Erythroblast (primary cell): ENCODE results near the gene ZNF385D.

Experiments
- GATA1 ChIP-seq: IDR thresholded peaks from 2 replicates; pipeline ENCODE4 v1.6.1; 2011; ENCODE audit warnings: low read depth, mild to moderate bottlenecking, control low read depth, low read length, moderate library complexity
- POLR2A ChIP-seq: IDR thresholded peaks from 2 replicates; pipeline ENCODE4 v1.6.1; 2011; ENCODE audit warnings: mild to moderate bottlenecking, low read length

DNA sequence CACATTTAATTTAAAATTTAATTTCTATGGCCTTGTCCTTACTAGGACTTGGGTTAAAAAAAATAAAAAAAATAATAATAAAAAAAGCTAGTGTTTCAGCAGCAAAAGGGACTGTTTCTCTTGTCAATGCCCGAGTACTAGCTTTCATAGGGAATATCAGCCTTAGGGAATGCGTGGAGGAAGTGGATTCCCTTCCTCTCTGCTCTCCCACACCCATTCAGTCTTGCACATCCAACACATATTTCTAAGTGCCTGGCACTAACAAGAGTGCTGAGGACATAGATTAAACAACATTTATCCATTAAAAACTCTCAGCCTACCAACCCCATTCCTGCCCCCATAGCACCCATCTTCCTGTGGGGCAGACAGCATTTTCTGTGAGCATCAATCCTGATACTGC is 6.2 kb downstream of the ZNF385D start:
- no peak for TF ChIP-seq POLR2A
- TF ChIP-seq GATA1 = no peak
